HG03520 (cell line): ENCODE measurements around the gene CRYZL1.

Experiments
- ATAC-seq: cut with Tn5 transposase; IDR thresholded peaks from one replicate; pipeline ENCODE4 v1.9.1; 2021; ENCODE audit warnings: mild to moderate bottlenecking, moderate library complexity; ENCODE audit not compliant: unreplicated experiment

CRYZL1 gene

DNA sequence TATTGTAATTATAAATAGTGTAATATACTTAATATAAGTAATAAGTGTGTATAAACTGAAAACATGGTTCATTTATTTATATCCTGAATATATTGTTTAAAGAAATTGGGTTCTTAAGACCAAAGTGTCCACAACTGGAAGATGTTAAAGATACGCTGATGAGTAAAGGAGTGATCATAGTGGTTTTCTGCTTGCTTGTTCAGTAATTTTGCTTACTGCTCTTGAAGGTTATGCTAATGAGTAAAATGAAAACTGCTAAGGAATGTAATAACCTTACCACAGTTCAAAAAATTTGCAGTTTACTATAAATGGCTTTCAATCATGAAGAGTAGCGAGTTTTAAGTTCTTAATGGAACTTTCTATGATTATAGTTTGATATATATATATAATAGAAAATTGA is 75.0 kb downstream of the CRYZL1 start:
- no peak for ATAC-seq

DNA sequence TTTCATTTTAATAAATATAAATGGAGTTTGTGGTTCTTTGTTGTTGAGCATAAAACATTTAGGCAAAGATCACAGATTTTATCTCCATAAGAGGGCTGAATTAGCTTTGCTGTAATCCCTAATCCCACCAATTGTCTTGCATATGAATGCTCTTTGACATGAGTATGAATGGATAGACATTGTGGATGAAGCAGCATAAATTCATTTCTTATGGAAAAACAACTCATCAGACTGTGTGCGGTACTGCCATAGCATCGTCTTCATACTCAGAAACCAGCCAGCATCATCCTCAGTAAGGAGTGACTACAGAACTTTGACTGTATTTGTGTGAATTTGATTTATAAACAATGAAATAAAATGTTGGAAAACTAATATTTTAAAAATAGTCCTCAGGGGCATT is 79.2 kb downstream of the CRYZL1 start:
- no peak for ATAC-seq

DNA sequence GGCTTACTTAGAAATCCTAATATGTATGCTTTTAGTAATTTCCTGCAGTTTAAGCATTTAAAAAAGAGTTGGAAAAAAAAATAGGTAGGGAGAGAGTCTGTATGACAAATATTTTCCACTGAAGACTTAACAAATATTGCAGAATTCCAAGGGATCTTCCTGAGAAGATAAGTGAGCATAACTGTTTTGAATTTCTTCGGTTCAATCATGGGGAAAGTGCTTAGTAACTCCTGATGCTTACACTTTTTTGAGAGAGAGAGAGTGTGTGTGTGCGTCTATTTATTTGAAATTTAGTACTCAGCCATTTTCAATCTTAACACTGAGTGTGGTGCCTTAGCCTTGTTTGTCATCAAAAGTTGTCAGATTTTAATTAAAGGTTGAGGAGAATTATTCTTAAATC is 80.2 kb downstream of the CRYZL1 start:
- no peak for ATAC-seq

DNA sequence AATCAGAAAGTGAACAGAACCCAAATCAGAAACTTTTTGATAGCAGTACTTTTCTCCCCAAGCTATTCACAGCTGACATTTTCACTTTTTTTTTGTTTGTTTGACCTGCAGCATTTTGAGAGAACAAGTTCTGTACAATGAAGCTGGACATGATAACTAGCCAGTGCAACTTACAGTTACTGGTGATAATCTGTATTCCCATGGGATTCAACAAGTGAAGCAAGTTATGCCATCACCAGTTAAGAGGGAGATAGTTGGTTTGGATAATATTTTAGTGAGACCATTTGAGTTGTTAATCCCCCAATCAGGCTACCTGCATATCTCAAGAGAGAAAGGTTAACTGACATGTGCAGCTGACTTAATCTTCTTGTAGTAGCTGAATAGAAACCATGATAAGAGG is 80.6 kb downstream of the CRYZL1 start:
- no peak for ATAC-seq

DNA sequence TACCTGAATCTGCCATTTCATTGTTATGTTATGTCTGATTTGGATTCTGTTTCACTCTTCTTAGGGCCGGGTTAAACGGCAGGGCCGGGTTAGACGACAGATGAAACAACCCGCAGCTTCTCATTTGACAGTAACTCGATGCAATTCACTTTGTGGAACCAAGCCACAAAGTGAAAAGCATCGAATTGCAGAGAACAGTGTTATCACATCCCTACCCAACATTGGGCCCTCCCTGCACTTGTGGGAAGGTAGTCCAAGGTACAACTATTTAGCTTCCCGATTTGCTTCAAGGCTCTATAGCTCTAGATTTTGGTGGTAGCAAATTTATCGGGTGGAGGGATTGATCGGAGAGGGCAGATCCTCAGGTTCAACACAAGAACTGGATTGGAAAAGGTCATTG is 81.7 kb downstream of the CRYZL1 start:
- no peak for ATAC-seq

DNA sequence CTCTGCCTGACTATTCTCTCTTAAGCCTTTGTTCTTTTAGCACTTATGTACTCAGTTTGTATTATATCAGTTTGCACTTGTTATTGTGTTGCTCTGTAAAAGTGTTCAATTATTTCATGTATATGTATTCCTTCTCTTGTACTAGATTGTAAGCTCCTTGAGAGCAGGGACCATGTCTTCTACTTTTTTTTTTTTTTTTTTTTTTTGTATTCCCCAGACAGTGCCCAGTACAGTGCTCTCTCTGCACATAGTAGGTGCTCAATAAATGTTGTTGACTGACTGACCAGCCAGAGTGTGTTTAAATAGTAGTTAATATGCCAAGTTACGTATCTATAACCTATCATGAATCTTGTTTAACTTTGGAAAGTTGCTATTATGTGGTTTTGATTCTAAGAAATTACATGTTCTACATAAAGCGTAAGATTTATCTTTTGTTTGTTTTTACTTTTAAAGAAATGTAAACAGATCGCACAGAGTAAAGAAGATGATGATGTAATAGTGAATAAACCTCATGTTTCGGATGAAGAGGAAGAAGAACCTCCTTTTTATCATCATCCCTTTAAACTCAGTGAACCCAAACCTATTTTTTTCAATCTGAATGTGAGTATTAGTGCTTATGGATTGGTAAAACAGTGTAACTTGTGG is 82.6 kb downstream of the CRYZL1 start:
- ATAC-seq, result no peak

DNA sequence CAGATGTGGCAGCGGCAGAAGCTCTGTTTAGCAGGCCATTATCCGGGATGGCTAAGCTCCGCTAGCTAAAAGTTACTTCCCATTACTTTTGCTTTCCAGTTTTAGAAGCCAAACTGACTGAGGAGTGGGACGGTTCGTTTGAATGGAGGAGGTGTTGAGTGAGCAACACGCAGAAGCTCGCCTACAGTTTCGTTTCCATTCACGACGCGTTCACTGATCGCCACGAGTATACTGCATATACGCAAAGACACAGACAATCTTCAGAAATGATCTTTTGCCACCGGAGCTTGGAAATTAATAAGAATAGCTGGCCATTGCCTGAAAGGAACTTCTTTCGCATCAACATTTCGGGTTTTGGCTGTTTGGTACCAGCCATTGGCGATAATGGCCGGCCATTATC is 84.1 kb downstream of the CRYZL1 start:
- no peak for ATAC-seq

DNA sequence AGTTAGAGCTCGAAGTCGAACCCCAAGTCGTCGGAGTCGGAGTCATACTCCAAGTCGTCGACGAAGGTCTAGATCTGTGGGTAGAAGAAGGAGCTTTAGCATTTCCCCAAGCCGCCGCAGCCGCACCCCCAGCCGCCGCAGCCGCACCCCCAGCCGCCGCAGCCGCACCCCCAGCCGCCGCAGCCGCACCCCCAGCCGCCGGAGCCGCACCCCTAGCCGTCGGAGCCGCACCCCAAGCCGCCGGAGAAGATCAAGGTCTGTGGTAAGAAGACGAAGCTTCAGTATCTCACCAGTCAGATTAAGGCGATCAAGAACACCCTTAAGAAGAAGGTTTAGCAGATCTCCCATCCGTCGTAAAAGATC is 86.6 kb downstream of the CRYZL1 start:
- no peak for ATAC-seq

DNA sequence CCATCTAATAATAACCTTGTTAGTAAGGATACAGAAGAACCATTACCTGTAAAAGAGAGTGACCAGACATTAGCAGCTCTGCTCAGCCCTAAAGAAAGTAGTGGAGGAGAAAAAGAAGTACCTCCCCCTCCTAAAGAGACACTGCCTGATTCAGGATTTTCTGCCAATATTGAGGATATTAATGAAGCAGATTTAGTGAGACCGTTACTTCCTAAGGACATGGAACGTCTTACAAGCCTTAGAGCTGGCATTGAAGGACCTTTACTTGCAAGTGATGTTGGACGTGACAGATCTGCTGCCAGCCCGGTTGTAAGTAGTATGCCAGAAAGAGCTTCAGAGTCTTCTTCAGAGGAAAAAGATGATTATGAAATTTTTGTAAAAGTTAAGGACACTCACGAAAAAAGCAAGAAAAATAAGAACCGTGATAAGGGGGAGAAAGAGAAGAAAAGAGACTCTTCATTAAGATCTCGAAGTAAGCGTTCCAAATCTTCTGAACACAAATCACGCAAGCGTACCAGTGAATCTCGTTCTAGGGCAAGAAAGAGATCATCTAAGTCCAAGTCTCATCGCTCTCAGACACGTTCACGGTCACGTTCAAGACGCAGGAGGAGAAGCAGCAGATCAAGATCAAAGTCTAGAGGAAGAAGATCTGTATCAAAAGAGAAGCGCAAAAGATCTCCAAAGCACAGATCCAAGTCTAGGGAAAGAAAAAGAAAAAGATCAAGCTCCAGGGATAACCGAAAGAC is 87.1 kb downstream of the CRYZL1 start:
- no peak for ATAC-seq

DNA sequence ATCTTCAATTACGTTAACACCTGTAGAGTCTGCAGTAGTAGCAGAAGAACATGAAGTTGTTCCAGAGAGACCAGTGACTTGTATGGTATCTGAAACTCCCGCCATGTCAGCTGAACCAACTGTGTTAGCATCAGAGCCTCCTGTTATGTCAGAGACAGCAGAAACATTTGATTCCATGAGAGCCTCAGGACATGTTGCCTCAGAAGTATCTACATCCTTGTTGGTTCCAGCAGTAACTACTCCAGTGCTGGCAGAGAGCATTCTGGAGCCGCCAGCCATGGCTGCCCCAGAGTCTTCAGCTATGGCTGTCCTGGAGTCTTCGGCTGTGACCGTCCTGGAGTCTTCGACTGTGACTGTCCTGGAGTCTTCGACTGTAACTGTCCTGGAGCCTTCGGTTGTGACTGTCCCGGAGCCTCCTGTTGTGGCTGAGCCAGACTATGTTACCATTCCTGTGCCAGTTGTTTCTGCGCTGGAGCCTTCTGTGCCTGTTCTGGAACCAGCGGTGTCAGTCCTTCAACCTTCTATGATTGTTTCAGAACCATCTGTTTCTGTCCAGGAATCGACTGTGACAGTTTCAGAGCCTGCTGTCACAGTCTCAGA is 88.4 kb downstream of the CRYZL1 start:
- ATAC-seq, result no peak

DNA sequence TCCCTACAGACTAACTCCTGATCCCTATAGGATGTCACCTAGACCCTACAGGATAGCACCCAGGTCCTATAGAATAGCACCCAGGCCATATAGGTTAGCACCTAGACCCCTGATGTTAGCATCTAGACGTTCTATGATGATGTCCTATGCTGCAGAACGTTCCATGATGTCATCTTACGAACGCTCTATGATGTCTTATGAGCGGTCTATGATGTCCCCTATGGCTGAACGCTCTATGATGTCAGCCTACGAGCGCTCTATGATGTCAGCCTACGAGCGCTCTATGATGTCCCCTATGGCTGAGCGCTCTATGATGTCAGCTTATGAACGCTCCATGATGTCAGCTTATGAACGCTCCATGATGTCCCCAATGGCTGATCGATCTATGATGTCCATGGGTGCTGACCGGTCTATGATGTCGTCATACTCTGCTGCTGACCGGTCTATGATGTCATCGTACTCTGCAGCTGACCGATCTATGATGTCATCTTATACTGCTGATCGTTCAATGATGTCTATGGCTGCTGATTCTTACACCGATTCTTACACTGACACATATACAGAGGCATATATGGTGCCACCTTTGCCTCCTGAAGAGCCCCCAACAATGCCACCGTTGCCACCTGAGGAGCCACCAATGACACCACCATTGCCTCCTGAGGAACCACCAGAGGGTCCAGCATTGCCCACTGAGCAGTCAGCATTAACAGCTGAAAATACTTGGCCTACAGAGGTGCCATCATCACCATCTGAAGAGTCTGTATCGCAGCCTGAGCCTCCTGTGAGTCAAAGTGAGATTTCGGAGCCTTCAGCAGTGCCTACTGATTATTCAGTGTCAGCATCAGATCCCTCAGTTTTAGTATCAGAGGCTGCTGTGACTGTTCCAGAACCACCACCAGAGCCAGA is 89.2 kb downstream of the CRYZL1 start:
- no peak for ATAC-seq

DNA sequence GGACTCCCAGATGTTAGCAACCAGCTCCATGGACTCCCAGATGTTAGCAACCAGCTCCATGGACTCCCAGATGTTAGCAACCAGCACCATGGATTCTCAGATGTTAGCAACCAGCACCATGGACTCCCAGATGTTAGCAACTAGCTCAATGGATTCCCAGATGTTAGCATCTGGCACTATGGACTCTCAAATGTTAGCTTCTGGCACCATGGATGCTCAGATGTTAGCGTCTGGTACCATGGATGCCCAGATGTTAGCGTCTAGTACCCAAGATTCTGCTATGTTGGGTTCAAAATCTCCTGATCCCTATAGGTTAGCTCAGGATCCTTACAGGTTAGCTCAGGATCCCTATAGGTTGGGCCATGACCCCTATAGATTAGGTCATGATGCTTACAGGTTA is 89.9 kb downstream of the CRYZL1 start:
- no peak for ATAC-seq

DNA sequence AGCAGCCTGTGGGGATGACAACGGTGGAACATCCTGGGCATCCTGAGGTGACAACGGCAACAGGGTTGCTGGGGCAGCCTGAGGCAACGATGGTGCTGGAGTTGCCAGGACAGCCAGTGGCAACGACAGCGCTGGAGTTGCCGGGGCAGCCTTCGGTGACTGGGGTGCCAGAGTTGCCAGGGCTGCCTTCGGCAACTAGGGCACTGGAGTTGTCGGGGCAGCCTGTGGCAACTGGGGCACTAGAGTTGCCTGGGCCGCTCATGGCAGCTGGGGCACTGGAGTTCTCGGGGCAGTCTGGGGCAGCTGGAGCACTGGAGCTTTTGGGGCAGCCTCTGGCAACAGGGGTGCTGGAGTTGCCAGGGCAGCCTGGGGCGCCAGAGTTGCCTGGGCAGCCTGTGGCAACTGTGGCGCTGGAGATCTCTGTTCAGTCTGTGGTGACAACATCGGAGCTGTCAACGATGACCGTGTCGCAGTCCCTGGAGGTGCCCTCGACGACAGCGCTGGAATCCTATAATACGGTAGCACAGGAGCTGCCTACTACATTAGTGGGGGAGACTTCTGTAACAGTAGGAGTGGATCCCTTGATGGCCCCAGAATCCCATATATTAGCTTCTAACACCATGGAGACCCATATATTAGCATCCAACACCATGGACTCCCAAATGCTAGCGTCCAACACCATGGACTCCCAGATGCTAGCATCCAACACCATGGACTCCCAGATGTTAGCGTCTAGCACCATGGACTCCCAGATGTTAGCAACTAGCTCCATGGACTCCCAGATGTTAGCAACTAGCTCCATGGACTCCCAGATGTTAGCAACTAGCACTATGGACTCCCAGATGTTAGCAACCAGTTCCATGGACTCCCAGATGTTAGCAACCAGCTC is 90.5 kb downstream of the CRYZL1 start:
- no peak for ATAC-seq

DNA sequence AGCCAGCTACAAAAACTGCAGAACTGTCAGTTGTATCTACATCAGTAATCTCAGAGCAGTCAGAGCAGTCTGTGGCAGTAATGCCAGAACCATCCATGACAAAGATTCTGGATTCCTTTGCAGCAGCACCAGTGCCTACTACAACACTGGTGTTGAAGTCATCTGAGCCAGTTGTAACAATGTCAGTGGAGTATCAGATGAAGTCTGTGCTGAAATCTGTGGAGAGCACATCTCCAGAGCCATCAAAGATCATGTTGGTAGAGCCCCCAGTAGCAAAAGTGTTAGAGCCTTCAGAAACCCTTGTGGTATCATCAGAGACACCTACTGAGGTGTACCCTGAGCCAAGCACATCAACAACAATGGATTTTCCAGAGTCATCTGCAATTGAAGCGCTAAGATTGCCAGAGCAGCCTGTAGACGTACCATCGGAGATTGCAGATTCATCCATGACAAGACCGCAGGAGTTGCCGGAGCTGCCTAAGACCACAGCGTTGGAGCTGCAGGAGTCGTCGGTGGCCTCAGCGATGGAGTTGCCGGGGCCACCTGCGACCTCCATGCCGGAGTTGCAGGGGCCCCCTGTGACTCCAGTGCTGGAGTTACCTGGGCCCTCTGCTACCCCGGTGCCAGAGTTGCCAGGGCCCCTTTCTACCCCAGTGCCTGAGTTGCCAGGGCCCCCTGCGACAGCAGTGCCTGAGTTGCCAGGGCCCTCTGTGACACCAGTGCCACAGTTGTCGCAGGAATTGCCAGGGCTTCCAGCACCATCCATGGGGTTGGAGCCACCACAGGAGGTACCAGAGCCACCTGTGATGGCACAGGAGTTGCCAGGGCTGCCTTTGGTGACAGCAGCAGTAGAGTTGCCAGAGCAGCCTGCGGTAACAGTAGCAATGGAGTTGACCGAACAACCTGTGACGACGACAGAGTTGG is 91.4 kb downstream of the CRYZL1 start:
- ATAC-seq, result no peak

DNA sequence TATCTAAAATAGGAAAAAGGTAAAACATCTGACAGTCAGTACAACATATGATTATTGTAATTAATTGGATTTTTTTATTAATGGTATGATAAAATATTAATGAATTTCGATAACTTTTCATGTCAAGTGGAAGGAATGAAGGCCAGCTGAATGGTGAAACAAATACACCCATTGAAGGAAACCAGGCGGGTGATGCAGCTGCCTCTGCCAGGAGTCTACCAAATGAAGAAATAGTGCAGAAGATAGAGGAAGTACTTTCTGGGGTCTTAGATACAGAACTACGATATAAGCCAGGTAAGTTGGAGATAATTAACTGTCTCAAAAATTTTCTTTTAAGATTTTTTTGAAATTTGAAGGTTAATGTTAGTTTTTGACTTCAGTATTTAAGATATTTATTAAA is 95.5 kb downstream of the CRYZL1 start:
- ATAC-seq, result no peak

DNA sequence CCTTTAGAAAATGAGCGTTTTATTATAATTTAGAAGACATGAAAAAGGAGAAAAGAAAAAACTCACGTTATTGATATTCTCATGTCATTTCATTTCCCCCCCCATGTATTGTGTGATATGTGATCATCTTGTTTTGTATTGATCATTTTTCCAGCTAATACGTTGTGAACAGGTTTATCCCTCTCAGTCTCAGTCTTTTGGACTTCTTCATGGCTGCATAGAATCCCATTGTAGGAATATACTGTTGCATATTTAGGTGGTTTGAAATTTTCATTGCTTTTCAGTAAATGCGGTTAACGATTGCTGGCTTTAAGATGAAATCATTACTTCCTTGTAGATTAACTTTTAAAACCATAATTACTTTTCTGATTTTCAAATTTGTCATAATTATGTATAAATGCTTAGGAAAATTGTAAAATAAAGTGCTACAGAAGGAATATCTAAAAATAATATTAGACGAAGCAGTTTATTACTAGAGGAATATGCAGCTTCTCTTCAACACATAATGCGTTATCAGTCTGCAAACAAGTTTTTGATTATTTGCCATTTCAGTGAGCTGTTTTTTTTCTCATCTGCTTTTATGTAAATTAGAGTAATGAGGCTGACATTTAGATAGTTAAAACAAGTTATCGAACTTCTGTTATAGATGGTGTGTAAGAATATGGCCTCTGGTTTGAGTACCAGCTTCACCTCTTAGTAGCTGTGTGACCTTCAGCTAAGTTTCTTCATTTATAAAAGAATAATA is 96.9 kb downstream of the CRYZL1 start:
- no peak for ATAC-seq

DNA sequence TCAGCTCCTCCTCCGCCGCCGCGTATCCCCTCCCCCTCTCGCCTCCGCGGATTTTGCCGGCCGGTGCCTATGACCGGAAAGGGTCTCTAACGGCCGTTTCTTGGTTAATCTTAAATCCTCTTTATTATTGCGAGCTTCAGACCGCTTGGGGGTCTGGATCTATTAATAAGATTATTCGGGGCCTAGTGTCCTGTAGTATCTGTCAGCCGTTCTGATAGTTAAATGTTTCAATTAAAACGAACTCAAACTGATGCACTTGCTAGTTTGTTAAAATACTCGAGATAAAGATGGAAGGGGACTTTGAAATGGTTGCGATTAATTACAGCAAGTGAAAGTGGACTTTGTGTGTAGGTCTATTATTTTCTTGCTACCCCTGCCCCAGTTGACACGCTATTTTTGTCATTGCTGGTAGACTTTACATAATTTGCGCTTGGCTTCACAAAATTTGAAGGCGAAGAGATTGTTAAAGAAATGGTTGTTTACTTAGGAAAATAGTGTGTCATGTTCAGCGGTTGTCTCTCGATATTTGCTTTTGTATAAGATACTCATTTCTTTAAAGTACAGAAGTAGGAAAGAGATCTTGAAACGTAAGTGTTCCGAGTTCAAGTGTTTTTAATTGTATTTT is 97.9 kb downstream of the CRYZL1 start:
- ATAC-seq, result no peak
